Sigmoid colon (tissue), 7 donors: ENCODE measurements around the gene CACNA1C. TPM values are rescaled to one million over a fixed set of nuclear protein-coding genes. Genes with fewer than 3 reads are reported as not detected.

ENCODE experiments used
- DNase-seq: peaks from one replicate; pipeline ENCODE4 v3.0.0-alpha.2; 2019
- H3K27ac ChIP-seq, 4 donors: fragments of 200-600 bp; sonication (generic); one replicate each; pipeline ENCODE4 v1.5.1; 2016 to 2019; ENCODE audit warnings: mild to moderate bottlenecking in 1 of 4
- H3K27me3 ChIP-seq, 3 donors: fragments of 200-600 bp; sonication (generic); one replicate each; pipeline ENCODE4 v1.5.1; 2019; ENCODE audit warnings: mild to moderate bottlenecking in 1 of 3
- H3K36me3 ChIP-seq, 4 donors: fragments of 200-600 bp; sonication (generic); one replicate each; pipeline ENCODE4 v1.5.1; 2016 to 2019
- H3K4me1 ChIP-seq, 4 donors: fragments of 200-600 bp; sonication (generic); one replicate each; pipeline ENCODE4 v1.5.1; 2017 to 2019
- H3K4me3 ChIP-seq, 4 donors: fragments of 200-600 bp; sonication (generic); one replicate each; pipeline ENCODE4 v1.5.1; 2017 to 2019; ENCODE audit warnings: mild to moderate bottlenecking in 2 of 4, moderate library complexity in 1 of 4
- H3K9me3 ChIP-seq, 4 donors: fragments of 200-600 bp in 3 of 4; sonication (generic) in 3 of 4; one replicate each; pipeline versions ENCODE4 v1.5.1 to v1.6.1; 2013 to 2019
- CTCF ChIP-seq, 4 experiments: fragments of 450-650 bp in 3 of 4; fragments of 200-600 bp in 1 of 4; IDR thresholded peaks; one replicate each; pipeline ENCODE4 v1.5.1; 2016 to 2019; ENCODE audit warnings: antibody characterized with exemption in 4 of 4, mild to moderate bottlenecking in 3 of 4, moderate library complexity in 2 of 4
- EP300 ChIP-seq, 4 donors: sonication (generic); formaldehyde crosslinking; IDR thresholded peaks; one replicate each; pipeline ENCODE4 v1.6.1; 2017; ENCODE audit warnings: antibody characterized with exemption in 4 of 4
- POLR2A ChIP-seq, 2 donors: fragments of 450-650 bp; IDR thresholded peaks; one replicate each; pipeline ENCODE4 v1.6.1; 2016; ENCODE audit warnings: antibody characterized with exemption in 2 of 2, mild to moderate bottlenecking in 2 of 2, moderate library complexity in 2 of 2
- POLR2AphosphoS5 ChIP-seq, 4 donors: sonication (generic); formaldehyde crosslinking; IDR thresholded peaks; one replicate each; pipeline ENCODE4 v1.6.1; 2017; ENCODE audit warnings: antibody characterized with exemption in 4 of 4
- WGBS, 2 donors: extraction: QIAGEN DNeasy Blood & Tissue Kit; methylation state at CpG; one replicate each; pipeline ENCODE4 v1.1.7; 2013; 5-methylcytosine and 5-hydroxymethylcytosine counted together
- intact Hi-C: fragments of 100-400 bp; cut with DNase I; formaldehyde crosslinking; loops from one replicate; pipeline ENCODE4 v1.15.1; 2023
- polyA plus RNA-seq, 3 donors: library from polyadenylated mRNA; stranded (reverse); fragments of 200-250 nt; gene quantifications; one replicate each; pipeline ENCODE4 v1.2.3, GENCODE V29; 2013
- total RNA-seq, 4 donors: library from RNA; depleted of rRNA; stranded (reverse); fragments of >200 nt; gene quantifications; one replicate each; pipeline ENCODE4 v1.1.0, GENCODE V29; 2016
- donor health status: healthy with polysubstance abuse.
- donor health status: Bipolar disorder and iron deficiency.
- donor health status: healthy.

The CACNA1C gene
- total and polyA plus RNA-seq, 7 donors = 0.46 to 213 (median 62.0) TPM

- Histone ChIP-seq H3K4me1 (peaks cover 0 to 62% (median 58%) of the 10 kb centered on the region in 4 donors), H3K4me3 (no peak overlapping the region), H3K36me3 (no peaks in the 10 kb centered on the region), H3K27ac (peak overlapping the region in 3 of 4 donors; percentile 59 to 94 (median 89)), H3K9me3 (no peaks in the 10 kb centered on the region), H3K27me3 (no peaks in the 10 kb centered on the region)
- no peak for TF ChIP-seq POLR2A (IDR thresholded peaks at IDR 0.05)
- no peak for TF ChIP-seq CTCF (IDR thresholded peaks at IDR 0.05)
- DNase-seq = no peak
- WGBS, 2 donors = 75 to 82% methylated on average over 1 of the region's 1 CpG
- intact Hi-C loops = no loop called here
Observed at GRCh38 chr12:2332236-2332635, 279.4 kb downstream of the CACNA1C start.

GRCh38 chr12:2332947-2333346 is 280.2 kb downstream of the CACNA1C start:
- Histone ChIP-seq H3K4me3 (no peak overlapping the region), H3K27me3 (no peaks in the 10 kb centered on the region), H3K27ac (peak overlapping the region; percentile 15 to 94 (median 74)), H3K36me3 (no peaks in the 10 kb centered on the region), H3K4me1 (peaks cover 0 to 69% (median 65%) of the 10 kb centered on the region in 4 donors), H3K9me3 (no peaks in the 10 kb centered on the region)
- TF ChIP-seq EP300 (IDR thresholded peaks at IDR 0.05) (no peak), POLR2AphosphoS5 (IDR thresholded peaks at IDR 0.05) (no peak), POLR2A (IDR thresholded peaks at IDR 0.05) (no peak), CTCF (IDR thresholded peaks at IDR 0.05) (no peak)
- DNase-seq = peak; percentile 56
- intact Hi-C loops = no loop called here
- 74 to 77% methylated on average over 7 of the region's 7 CpGs for WGBS, 2 donors

- Histone ChIP-seq H3K4me1 (peaks cover 0 to 76% (median 72%) of the 10 kb centered on the region in 4 donors), H3K36me3 (no peaks in the 10 kb centered on the region), H3K4me3 (no peak overlapping the region), H3K27me3 (no peaks in the 10 kb centered on the region), H3K27ac (peak overlapping the region; percentile 15 to 94 (median 74)), H3K9me3 (no peaks in the 10 kb centered on the region)
- intact Hi-C loops = no loop called here
- WGBS, 2 donors = 91 to 94% methylated on average over 7 of the region's 7 CpGs
- TF ChIP-seq CTCF (IDR thresholded peaks at IDR 0.05) = no peak
- no peak for TF ChIP-seq POLR2AphosphoS5 (IDR thresholded peaks at IDR 0.05)
- no peak for TF ChIP-seq EP300 (IDR thresholded peaks at IDR 0.05)
- DNase-seq = no peak
Observed at GRCh38 chr12:2333491-2334195, 280.9 kb downstream of the CACNA1C start.

GRCh38 chr12:2334271-2334670 is 281.5 kb downstream of the CACNA1C start:
- H3K27ac ChIP-seq = peak overlapping the region; percentile 15 to 94 (median 67)
- intact Hi-C loops = no loop called here
- H3K27me3 ChIP-seq = no peaks in the 10 kb centered on the region
- peaks cover 0 to 80% (median 76%) of the 10 kb centered on the region in 4 donors for H3K4me1 ChIP-seq
- TF ChIP-seq EP300 (IDR thresholded peaks at IDR 0.05) (no peak), CTCF (IDR thresholded peaks at IDR 0.05) (no peak), POLR2A (IDR thresholded peaks at IDR 0.05) (no peak), POLR2AphosphoS5 (IDR thresholded peaks at IDR 0.05) (no peak)
- H3K9me3 ChIP-seq = no peaks in the 10 kb centered on the region
- no peak overlapping the region for H3K4me3 ChIP-seq
- 95 to 97% methylated on average over 6 of the region's 6 CpGs for WGBS, 2 donors
- DNase-seq = no peak
- H3K36me3 ChIP-seq = no peaks in the 10 kb centered on the region

GRCh38 chr12:2334689-2335088 is 281.9 kb downstream of the CACNA1C start:
- H3K27ac ChIP-seq = peak overlapping the region; percentile 82 to 94 (median 90)
- TF ChIP-seq EP300 (IDR thresholded peaks at IDR 0.05) = no peak
- no peak for TF ChIP-seq POLR2AphosphoS5 (IDR thresholded peaks at IDR 0.05)
- no peak for TF ChIP-seq CTCF (IDR thresholded peaks at IDR 0.05)
- no peak for TF ChIP-seq POLR2A (IDR thresholded peaks at IDR 0.05)
- intact Hi-C loops = no loop called here

More at GRCh38 chr12:2334689-2335088, 281.9 kb downstream of the CACNA1C start:
- Histone ChIP-seq H3K4me1 (peaks cover 0 to 84% (median 74%) of the 10 kb centered on the region in 4 donors), H3K36me3 (no peaks in the 10 kb centered on the region), H3K4me3 (no peak overlapping the region), H3K27me3 (no peaks in the 10 kb centered on the region), H3K9me3 (no peaks in the 10 kb centered on the region)
- WGBS, 2 donors = 85 to 95% methylated on average over 4 of the region's 4 CpGs
- no peak for DNase-seq
